GM12875 (cell line): Measurements from ENCODE around the gene PCDHGB6.
A peak's percentile ranks its signal among the peaks of the same experiment; 100 is the strongest.
"Not testable (repeated sequence)": the region's sequence is repeated elsewhere in the genome, so short reads cannot be mapped to it uniquely, and the experiment has no call there.

Experiments used
- H3K4me3 ChIP-seq: one replicate; pipeline ENCODE4 v1.5.1; 2011; ENCODE audit warnings: low read depth, low read length, control low read depth
- TF ChIP-seq, protein P1 (sequence below): IDR thresholded peaks from 2 replicates; pipeline ENCODE4 v1.5.1; 2011; ENCODE audit warnings: low read depth, mild to moderate bottlenecking, control low read depth, inconsistent platforms, low read length, moderate library complexity, borderline replicate concordance; ENCODE audit not compliant: insufficient read depth

PCDHGB6 gene

DNA sequence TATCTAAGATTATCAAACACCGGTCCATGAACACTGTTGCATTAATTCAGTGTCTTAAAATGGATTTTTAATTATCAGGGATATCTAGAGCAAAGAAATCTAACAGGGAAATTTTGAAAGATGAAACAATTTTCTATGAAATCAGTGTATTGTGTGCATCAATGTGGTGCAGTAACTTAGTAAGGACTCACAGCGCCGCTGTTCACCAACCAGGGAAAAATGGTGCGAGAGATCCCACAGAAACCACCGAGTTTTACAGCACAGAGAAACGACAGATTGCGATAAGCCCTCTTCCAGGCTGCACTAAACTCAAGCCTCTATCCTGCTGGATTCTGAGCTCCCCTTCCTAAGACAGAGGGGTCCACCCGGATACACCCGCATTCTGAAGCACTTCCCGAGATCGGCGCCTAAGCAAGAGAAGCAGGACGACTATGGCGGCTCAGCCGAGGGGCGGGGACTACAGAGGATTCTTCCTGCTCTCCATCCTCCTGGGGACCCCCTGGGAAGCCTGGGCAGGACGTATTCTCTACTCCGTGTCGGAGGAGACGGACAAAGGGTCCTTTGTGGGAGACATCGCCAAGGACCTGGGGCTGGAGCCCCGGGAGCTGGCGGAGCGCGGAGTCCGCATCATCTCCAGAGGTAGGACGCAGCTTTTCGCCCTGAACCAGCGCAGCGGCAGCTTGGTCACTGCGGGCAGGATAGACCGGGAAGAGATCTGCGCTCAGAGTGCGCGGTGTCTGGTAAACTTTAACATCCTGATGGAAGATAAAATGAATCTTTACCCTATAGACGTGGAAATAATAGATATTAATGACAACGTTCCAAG lies 25.1 kb upstream of the PCDHGB6 start, which contains the start of gene PCDHGA7:
PCDHGA7 (plus strand) TSS at position 274 of the 826 bp plus-strand sequence; CDS start at position 432, 158 bp downstream.
- TF ChIP-seq, protein P1, sequence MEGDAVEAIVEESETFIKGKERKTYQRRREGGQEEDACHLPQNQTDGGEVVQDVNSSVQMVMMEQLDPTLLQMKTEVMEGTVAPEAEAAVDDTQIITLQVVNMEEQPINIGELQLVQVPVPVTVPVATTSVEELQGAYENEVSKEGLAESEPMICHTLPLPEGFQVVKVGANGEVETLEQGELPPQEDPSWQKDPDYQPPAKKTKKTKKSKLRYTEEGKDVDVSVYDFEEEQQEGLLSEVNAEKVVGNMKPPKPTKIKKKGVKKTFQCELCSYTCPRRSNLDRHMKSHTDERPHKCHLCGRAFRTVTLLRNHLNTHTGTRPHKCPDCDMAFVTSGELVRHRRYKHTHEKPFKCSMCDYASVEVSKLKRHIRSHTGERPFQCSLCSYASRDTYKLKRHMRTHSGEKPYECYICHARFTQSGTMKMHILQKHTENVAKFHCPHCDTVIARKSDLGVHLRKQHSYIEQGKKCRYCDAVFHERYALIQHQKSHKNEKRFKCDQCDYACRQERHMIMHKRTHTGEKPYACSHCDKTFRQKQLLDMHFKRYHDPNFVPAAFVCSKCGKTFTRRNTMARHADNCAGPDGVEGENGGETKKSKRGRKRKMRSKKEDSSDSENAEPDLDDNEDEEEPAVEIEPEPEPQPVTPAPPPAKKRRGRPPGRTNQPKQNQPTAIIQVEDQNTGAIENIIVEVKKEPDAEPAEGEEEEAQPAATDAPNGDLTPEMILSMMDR = peak; percentile 36; the same call in 1 of the 2 replicates
- peak within 1 kb of the TSS; percentile 54 for H3K4me3 ChIP-seq

DNA sequence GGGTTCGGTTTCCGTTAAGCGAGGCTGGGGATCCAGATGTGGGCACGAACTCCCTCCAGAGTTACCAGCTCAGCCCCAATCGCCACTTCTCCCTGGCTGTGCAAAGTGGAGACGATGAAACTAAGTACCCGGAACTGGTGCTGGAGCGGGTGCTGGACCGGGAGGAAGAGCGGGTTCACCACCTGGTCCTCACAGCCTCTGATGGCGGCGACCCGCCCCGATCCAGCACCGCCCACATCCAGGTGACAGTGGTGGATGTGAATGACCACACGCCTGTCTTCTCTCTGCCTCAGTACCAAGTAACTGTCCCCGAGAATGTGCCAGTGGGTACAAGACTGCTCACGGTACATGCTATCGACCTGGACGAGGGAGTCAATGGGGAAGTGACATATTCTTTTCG lies 24.5 kb upstream of the PCDHGB6 start:
- TF ChIP-seq, protein P1 = no peak
- H3K4me3 ChIP-seq = no peak overlapping the region

DNA sequence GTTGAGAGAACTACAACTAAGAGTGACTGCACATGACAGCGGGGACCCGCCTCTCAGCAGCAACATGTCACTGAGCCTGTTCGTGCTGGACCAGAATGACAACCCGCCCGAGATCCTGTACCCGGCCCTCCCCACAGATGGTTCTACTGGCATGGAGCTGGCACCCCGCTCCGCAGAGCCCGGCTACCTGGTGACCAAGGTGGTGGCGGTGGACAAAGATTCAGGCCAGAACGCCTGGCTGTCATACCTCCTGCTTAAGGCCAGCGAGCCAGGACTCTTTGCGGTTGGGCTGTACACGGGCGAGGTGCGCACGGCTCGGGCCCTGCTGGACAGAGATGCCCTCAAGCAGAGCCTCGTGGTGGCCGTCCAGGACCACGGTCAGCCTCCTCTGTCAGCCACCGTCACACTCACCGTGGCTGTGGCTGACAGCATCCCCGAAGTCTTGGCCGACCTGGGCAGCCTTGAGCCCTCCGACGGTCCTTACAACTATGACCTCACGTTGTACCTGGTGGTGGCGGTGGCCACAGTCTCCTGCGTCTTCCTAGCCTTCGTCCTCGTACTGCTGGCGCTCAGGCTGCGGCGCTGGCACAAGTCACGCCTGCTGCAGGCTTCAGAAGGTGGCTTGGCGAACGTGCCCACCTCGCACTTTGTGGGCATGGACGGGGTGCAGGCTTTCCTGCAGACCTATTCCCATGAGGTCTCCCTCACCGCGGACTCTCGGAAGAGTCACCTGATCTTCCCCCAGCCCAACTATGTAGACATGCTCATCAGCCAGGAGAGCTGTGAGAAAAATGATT lies 23.2 kb upstream of the PCDHGB6 start:
- TF ChIP-seq, protein P1 = no peak
- no peak overlapping the region for H3K4me3 ChIP-seq

DNA sequence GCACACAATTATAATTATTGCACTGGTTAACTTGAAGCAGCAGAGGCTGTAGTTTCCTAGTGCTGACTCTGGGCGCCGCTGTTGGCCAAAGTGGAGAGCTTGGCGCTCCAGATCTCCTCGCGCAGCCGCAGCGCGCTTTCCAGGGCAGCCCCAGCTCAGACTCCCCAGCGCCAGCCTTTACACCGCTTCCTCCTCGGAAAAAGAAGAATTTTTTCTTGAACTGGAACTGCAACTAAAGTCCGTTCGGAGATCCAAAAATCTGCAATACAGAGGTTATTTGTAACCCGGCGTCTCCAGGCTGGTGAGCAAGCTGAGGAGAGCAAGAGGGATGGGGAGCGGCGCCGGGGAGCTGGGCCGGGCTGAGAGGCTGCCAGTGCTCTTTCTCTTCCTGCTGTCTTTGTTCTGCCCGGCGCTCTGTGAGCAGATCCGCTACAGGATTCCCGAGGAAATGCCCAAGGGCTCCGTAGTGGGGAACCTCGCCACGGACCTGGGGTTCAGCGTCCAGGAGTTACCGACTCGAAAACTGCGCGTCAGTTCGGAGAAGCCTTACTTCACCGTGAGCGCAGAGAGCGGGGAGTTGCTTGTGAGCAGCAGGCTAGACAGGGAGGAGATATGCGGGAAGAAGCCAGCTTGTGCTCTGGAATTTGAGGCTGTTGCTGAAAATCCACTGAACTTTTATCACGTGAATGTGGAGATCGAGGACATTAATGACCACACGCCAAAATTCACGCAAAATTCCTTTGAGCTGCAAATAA lies 20.1 kb upstream of the PCDHGB6 start, which contains the start of gene PCDHGB4:
PCDHGB4 (plus strand) TSS at position 142 of the 755 bp plus-strand sequence; CDS start at position 329, 187 bp downstream.
- H3K4me3 ChIP-seq = not testable (repeated sequence)
- TF ChIP-seq, protein P1 = peak; percentile 31; the same call in 1 of the 2 replicates

DNA sequence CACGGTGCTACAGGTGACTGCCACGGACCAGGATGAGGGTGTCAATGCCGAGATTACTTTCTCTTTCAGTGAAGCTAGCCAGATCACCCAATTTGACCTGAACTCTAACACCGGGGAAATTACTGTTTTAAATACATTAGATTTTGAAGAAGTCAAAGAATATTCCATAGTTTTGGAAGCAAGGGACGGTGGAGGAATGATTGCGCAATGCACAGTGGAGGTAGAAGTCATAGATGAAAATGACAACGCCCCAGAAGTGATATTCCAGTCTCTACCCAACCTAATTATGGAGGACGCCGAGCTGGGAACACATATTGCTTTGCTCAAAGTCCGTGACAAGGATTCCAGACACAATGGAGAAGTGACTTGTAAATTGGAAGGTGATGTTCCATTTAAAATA lies 19.2 kb upstream of the PCDHGB6 start:
- TF ChIP-seq, protein P1 = no peak
- no peak overlapping the region for H3K4me3 ChIP-seq

DNA sequence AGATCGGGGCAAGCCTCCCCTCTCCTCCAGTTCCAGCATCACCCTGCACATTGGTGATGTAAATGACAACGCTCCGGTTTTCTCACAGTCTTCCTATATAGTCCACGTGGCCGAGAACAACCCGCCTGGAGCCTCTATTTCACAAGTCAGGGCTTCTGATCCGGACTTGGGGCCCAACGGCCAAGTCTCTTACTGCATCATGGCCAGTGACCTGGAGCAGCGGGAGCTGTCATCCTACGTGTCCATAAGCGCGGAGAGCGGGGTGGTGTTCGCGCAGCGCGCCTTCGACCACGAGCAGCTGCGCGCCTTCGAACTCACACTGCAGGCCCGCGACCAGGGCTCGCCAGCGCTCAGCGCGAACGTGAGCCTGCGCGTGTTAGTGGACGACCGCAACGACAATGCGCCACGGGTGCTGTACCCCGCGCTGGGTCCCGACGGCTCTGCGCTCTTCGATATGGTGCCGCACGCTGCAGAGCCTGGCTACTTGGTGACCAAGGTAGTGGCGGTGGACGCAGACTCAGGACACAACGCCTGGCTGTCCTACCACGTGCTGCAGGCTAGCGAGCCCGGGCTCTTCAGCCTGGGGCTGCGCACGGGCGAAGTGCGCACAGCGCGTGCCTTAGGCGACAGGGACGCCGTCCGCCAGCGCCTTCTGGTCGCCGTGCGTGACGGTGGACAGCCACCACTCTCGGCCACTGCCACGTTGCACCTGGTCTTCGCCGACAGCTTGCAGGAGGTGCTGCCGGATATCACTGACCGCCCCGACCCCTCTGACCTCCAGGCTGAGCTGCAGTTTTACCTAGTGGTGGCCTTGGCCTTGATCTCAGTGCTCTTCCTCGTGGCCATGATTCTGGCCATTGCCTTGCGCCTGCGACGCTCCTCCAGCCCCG lies 18.4 kb upstream of the PCDHGB6 start:
- no peak overlapping the region for H3K4me3 ChIP-seq
- TF ChIP-seq, protein P1 = no peak
